ENCODE data around the gene PPT2. TPM values are rescaled to one million over a fixed set of nuclear protein-coding genes. Genes with fewer than 3 reads are reported as not detected.
A peak's percentile ranks its signal among the peaks of the same experiment; 100 is the strongest.

Gene PPT2
- total and polyA plus RNA-seq, 2 of the 13 experiments (the other 11 are each of a cell fraction or from before 2014, with no cell fraction given): 39.2 to 61.8 TPM

- no peak for TF ChIP-seq HIC2 (CRISPR knock-in tag; IDR thresholded peaks at IDR 0.05; ENCODE audit: low read depth)
- no peak for TF ChIP-seq ZFP36L1 (CRISPR knock-in tag; IDR thresholded peaks at IDR 0.05)
- TF ChIP-seq ZNF761 (CRISPR knock-in tag; conservative IDR thresholded peaks at IDR 0.05): no peak
- TF ChIP-seq, protein P1, sequence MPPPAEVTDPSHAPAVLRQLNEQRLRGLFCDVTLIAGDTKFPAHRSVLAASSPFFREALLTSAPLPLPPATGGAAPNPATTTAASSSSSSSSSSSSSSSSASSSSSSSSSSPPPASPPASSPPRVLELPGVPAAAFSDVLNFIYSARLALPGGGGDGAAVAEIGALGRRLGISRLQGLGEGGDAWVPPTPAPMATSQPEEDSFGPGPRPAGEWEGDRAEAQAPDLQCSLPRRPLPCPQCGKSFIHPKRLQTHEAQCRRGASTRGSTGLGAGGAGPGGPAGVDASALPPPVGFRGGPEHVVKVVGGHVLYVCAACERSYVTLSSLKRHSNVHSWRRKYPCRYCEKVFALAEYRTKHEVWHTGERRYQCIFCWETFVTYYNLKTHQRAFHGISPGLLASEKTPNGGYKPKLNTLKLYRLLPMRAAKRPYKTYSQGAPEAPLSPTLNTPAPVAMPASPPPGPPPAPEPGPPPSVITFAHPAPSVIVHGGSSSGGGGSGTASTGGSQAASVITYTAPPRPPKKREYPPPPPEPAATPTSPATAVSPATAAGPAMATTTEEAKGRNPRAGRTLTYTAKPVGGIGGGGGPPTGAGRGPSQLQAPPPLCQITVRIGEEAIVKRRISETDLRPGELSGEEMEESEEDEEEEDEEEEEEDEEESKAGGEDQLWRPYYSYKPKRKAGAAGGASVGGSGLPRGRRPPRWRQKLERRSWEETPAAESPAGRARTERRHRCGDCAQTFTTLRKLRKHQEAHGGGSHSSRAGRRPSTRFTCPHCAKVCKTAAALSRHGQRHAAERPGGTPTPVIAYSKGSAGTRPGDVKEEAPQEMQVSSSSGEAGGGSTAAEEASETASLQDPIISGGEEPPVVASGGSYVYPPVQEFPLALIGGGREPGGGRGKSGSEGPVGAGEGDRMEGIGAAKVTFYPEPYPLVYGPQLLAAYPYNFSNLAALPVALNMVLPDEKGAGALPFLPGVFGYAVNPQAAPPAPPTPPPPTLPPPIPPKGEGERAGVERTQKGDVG (CRISPR knock-in tag; IDR thresholded peaks at IDR 0.05; ENCODE audit: borderline replicate concordance): no peak
- no peak for TF ChIP-seq ZNF12 (CRISPR knock-in tag; IDR thresholded peaks at IDR 0.05)
- TF ChIP-seq ZNF552 (CRISPR knock-in tag; IDR thresholded peaks at IDR 0.05; ENCODE audit: borderline replicate concordance): no peak
- no peak for TF ChIP-seq NFE2L1 (CRISPR knock-in tag; IDR thresholded peaks at IDR 0.05; ENCODE audit: borderline replicate concordance)
- TF ChIP-seq ZNF547 (CRISPR knock-in tag; IDR thresholded peaks at IDR 0.05): no peak
- TF ChIP-seq, protein P2, sequence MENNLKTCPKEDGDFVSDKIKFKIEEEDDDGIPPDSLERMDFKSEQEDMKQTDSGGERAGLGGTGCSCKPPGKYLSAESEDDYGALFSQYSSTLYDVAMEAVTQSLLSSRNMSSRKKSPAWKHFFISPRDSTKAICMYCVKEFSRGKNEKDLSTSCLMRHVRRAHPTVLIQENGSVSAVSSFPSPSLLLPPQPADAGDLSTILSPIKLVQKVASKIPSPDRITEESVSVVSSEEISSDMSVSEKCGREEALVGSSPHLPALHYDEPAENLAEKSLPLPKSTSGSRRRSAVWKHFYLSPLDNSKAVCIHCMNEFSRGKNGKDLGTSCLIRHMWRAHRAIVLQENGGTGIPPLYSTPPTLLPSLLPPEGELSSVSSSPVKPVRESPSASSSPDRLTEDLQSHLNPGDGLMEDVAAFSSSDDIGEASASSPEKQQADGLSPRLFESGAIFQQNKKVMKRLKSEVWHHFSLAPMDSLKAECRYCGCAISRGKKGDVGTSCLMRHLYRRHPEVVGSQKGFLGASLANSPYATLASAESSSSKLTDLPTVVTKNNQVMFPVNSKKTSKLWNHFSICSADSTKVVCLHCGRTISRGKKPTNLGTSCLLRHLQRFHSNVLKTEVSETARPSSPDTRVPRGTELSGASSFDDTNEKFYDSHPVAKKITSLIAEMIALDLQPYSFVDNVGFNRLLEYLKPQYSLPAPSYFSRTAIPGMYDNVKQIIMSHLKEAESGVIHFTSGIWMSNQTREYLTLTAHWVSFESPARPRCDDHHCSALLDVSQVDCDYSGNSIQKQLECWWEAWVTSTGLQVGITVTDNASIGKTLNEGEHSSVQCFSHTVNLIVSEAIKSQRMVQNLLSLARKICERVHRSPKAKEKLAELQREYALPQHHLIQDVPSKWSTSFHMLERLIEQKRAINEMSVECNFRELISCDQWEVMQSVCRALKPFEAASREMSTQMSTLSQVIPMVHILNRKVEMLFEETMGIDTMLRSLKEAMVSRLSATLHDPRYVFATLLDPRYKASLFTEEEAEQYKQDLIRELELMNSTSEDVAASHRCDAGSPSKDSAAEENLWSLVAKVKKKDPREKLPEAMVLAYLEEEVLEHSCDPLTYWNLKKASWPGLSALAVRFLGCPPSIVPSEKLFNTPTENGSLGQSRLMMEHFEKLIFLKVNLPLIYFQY (CRISPR knock-in tag; IDR thresholded peaks at IDR 0.05; ENCODE audit: borderline replicate concordance): no peak
- peak; percentile 74 for TF ChIP-seq ZNF629 (CRISPR knock-in tag; conservative IDR thresholded peaks at IDR 0.05)
- no peak for TF ChIP-seq TRIM24 (CRISPR knock-in tag; IDR thresholded peaks at IDR 0.05)
- no peak for TF ChIP-seq SP2 (CRISPR knock-in tag; IDR thresholded peaks at IDR 0.05)
- no peak for TF ChIP-seq SNRNP70 (IDR thresholded peaks at IDR 0.05; ENCODE audit: low read depth, low read length)
- 0 out of 2 replicates have a peak, but pooled peaks have one; percentile 6 for TF ChIP-seq HNF4A (CRISPR knock-in tag; IDR thresholded peaks at IDR 0.05)
- TF ChIP-seq POLR2A (IDR thresholded peaks at IDR 0.05; ENCODE audit: insufficient read depth in 1 of 2, low read depth in 2 of 2, low read length in 2 of 2): peak in 1 of 2 experiments; percentile 20; a peak in 1 of 4 replicates
- TF ChIP-seq STAG1 (CRISPR knock-in tag; IDR thresholded peaks at IDR 0.05): peak; percentile 58
- TF ChIP-seq AHR (CRISPR knock-in tag; IDR thresholded peaks at IDR 0.05): no peak
- peak; percentile 53; the same call in 1 of the 2 replicates for TF ChIP-seq SAP130 (CRISPR knock-in tag; IDR thresholded peaks at IDR 0.05; ENCODE audit: low read depth)
- no peak for TF ChIP-seq ZNF382 (CRISPR knock-in tag; IDR thresholded peaks at IDR 0.05; ENCODE audit: borderline replicate concordance)
- TF ChIP-seq KAT2B (IDR thresholded peaks at IDR 0.05; ENCODE audit: borderline replicate concordance, low read depth, low read length): no peak
- no peak for TF ChIP-seq ZNF850 (CRISPR knock-in tag; conservative IDR thresholded peaks at IDR 0.05)
These were observed 40.3 kb upstream of the PPT2 start (continued) for GRCh38 chr6:32113386-32114352.
